NCI-H345 treated with DMSO at 0.1 percent for 48 hours (cell line): Measurements from ENCODE around the gene MID1.

Experiments used
- DNase-seq: peaks from one replicate; lab custom pipeline; 2025; ENCODE audit not compliant: unreplicated experiment; lab: John Stamatoyannopoulos, UW

MID1 gene

DNA sequence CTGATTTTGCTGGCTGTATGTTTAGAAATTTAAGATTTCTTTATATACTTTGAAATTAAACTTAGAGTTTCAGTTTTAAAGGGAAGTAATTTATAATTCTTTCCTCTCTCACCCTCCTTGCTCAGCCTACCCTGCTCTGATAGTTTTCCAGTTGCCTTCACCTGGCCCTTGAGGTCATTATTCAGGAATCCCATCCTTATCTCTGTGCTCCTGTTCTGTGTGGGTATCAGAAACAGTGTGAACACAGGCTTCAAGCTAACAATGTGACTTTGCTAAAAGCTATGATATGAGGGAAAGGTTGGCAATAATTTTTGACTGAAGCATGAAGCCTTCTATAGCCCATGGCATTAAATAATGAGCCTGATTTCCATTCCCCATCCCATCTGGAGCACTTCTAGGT is 128.1 kb downstream of the MID1 start:
- DNase-seq = no peak

DNA sequence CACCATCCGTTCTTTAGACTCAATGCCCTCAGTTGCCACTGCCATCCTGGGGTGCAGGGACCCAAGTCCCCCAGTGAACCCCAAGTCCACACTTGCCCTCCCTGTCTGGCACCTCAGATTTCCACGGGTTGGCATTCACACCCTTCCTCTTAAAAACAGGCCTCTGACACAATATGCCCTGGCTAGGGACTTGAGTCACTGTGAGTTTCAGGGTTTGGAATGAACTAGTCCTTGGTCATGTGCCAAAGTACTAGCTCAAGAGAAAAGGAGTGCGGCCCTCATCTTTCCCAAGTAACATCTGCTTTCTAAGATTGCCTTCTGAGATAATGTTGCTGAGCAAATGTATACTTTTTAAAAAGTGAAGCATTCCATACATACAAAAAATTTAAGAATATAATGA is 134.0 kb downstream of the MID1 start:
- DNase-seq = no peak

DNA sequence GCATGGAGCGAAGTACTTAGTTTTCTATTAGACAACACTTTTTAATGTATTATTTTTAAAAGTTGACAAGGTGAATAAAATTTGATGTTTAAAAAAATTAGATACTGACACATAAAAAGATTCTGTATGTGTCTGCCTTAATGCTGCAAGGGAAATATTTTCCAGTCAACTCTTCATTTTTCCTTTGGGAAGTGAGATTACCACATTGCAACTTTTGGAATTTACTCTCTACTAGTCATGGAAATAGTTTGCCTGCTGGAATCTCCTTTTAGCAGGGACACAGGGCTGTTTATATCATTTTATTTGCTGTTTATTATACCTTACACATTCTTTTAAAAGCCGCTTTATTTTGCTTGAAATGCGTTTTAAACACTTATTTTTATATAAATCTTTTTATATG is 135.1 kb downstream of the MID1 start:
- DNase-seq = no peak

DNA sequence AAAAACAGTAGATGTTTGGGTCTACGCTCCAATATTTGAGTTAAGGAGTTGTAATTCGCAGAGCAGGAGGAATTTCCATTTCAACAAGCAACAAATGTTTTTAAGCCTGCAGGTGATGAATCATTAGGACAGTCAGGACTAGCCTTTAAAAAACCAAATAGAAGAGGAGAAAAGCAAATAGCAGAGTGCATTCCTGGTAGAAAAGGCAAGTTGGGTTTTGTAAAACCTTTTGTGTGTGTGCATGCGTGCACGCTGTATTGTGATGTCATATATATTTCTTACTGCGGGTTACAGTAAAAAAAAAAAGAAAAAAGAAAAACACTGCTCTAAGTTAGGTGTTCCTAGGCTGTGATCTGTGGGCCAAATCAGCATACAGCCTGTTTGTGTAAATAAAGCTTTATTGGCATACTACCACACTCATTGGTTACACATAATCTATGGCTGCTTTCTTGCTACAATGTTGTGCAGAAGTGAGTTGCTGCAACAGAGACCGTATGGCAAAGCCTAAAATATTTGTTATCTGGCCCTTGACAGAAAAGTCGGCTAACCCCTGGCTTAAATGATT is 135.6 kb downstream of the MID1 start:
- DNase-seq = no peak

DNA sequence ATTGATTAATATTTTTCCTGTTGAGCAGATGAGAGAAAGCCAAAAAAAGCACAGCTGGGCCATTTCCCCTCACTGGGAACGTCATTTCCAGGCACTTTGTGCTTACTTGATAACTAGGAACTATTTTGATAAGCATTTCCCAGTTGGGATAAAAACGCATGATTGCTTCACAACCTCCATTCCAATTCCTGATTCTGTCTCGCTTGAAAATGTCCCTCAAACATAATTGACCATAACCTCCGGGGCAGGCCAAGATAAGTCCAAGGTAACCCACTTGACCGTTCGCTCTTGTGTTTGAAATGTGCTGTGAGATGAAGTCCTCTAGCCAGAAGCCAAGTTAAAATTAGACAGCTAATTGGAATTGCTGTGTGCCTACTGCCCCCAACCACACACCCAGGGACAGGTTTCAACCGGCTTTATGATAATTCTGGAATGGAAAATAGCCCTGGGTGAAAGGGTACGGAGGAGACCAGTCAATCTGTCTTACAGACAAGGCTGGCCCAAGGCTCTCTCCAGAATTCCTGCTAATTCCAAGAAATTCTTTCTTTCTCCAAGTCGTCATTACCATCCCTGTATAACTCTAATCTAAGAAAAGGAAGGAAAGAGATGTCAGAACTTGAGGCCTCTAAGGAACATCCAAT is 137.1 kb downstream of the MID1 start:
- DNase-seq = no peak

DNA sequence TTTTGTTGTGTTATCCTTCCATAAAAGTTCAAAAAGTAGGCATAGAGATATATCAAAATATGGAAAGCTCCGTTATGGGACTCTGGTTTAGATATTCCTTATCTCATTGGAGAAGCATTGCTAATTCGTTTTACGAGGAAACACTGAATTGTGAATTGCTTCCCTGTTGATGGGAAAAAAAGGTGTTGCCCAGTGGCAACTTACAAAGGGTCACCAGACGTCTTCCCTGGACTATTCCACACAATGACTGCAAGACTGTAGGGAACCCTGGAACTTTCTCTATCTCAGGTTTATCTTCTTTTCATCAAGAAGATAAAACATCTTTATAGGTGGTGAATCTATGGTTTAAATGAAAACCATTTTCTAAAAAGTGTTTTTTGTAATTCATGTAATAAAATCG is 137.7 kb downstream of the MID1 start:
- no peak for DNase-seq

DNA sequence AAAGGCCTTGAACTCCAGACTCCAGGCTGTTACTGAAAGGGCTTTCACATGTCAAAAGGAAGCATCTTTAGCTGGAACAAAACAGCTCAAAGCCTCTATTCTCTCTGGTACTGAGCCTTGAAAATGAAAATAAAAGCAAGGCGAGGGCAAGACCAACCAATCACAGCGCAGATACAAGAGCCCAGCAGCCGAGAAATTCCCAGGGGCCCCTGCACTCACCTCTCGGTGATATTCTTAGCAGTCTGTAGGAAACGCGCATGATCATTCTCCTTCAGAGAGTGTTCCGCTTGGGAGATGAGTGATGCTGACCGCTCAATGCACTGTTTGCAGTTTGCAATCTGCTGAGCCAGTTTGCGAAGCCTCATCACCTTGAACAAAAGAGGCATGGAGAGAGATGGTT is 138.1 kb downstream of the MID1 start:
- DNase-seq = no peak

DNA sequence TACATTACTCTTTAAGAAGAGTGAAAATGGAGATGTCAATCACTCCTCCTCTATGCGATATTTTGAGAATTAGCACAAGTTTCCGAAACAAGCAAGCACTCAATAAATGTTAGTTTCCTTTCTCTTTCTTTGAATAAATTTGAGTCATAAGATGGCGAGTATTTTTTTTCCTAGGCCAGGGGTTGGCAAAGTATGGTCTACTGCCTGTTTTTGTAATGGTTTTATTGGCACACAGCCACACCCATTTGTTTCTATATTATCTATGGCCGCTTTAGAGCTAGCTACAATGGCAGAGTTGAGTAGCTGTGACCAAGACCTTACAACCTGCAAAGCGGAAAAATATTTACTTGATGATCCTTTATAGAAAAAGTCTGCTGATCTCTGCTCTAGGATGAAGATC is 139.5 kb downstream of the MID1 start:
- DNase-seq = no peak

DNA sequence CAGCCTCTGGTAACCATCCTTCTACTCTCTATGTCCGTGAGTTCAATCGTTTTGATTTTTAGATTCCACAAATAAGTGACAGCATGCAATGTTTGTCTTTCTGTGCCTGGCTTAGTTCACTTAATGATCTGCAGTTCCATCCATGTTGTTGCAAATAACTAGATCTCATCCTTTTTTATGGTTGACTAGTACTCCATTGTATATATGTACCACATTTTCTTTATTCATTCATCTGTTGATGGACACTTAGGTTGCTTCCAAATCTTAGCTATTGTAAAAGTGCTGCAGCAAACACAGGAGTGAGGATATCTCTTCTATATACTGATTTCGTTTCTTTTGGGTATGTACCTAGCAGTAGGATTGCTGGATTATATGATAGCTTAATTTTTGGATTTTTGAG is 140.9 kb downstream of the MID1 start:
- no peak for DNase-seq

DNA sequence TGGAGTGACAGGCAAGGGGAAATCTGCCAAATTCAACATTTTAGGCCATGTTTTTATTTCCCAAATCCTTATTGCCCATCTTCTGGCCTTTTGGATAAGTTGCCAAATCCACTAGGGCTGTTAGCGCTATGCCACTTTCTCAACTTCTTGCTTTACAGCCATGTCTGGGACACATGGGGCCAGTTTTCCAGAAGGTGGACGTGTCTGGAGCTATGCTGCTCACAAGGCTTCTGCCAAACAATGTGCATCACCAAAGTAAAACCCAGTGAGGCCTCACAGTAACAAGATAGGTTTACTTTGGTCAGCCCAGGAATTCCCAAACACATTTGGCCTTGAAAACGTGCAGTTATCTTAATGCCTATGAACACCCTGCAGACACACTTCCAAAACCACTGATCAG is 142.9 kb downstream of the MID1 start:
- DNase-seq = no peak

DNA sequence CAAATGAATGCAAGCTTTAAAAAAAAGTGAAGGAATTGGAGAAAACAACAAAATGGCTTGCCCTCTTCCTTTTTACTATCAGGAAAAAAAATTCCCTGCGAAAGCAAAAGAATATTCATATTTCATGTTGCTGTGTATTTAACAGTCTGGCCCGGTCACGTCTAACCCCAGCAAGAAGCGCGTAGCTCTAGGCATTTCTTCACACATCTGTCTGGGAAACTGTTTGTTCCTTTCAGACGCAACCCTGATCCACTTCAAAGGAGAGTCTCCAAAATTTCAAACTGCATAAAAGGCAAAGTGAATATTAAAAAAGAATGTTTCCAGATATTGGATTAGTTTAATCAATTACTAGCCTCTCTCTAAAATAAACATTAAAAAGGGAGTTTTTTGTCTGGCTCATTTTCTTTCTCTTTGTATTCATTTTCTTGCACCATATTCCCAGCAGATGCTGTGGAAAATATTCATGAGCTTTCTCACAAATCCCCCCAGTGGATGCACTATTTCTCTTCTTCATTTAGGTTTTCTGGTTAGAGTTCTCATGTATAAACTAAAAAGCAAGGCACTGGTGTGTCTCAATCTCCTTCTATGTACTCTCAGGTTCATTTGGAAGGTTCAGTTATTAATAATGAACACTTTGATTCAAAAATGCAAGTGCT is 145.3 kb downstream of the MID1 start:
- DNase-seq = no peak

DNA sequence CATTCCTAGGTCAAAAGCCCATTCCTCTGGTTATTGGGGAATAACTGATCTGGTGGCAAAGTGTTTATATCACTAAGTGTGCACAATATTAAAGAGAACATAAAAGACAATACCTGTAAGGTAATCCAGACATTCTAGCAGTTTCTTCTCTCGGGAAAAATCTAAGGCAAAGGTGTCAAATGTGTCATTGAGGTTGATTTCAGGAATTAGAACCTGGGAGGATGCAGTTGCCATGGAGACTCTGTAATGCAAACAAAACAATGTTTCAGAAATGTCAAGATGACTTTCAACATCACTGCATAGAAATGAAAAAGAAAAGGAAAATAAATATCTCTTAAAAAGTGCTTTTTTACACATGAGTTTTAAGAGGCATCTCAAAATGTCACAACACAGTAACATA is 145.9 kb downstream of the MID1 start:
- DNase-seq = no peak

DNA sequence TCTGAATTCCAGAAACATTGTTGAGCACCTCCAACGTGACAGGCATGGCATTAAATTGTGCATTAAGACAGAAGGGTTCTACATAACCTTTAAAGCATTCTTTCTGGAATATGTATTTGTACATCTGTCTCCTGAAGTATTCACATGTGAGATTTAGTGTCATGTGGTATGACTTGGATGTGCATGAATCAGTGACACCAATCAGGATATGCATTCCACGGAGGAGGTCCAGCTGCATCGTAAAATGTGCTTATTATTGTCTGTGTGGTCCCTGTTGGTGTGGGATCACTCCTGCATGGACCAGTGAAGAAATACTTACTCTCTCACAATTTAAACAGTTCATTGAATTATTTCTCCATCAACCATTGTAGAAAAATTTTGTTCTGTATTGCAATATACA is 149.0 kb downstream of the MID1 start:
- no peak for DNase-seq

DNA sequence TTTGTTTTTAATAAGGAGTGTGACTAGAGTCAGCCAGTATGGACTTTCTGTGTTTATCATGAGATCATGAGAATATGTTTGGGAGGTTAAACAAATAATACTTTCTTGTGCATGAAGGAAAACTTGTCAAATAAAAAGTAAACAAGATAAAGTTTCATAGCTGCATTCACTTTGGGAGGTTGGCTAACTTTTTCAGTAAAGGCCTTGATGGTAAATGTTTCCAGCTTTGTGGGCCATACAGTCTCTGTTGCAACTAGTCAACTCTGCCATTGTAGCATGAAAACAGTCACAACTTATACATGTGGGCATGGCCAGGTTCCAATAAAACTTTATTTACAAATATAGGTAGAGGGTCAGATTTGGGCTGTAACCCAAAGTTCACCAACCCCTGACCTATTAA is 150.4 kb downstream of the MID1 start:
- no peak for DNase-seq

DNA sequence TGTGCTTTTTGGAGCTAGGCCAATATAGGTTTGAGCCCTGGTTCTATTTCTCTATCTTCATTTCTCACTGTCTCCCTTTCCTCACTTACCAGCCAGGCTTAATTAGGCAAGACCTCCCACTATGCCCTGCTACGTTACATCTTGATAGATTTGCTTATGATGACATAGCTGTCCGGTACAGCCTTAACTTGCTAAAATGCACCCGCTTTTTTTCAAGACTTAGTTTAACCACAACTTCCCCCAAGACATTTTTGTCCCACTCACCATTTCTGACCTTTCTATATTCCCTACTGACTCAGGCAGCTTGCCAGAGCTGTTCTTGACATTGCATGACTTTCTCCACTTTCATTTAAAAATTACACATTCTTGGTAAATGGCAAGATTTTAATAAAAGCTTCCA is 152.6 kb downstream of the MID1 start:
- DNase-seq = no peak

DNA sequence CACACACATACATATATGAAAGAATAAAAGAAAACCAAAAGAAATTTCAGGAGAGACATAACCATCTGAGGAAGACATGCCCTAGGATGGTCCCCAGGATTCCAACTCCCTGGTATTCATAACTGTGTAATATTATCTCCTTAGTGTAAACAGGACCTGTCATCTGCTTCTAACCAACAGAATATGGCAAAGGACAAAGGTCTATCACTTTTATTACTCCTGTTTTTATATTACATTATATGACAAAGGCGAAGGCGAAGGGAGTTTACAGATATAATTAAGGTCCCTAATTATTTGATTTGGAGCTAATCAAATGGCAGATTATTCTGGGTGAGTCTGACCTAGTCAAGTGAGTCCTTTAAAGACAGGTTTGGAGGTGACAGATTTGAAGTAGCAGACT is 155.1 kb downstream of the MID1 start:
- no peak for DNase-seq

DNA sequence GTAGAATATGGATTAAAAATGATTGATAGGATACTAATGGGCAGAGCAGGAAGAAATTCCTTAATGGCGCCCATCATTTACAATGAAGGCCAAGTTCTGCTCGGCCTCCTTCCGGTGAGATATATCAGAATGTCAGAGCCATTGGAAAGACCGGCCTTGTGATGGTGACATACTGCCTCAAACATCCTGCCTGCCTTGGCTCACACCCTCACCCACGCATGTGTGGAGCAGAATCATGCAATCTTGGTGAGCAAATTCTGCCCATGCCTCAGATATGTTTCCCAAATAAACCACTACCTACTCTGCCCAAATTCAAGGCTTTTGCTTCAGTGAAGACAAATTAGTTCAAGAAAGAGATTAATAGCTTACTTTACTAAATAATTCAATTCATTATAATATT is 163.3 kb downstream of the MID1 start:
- DNase-seq = no peak

DNA sequence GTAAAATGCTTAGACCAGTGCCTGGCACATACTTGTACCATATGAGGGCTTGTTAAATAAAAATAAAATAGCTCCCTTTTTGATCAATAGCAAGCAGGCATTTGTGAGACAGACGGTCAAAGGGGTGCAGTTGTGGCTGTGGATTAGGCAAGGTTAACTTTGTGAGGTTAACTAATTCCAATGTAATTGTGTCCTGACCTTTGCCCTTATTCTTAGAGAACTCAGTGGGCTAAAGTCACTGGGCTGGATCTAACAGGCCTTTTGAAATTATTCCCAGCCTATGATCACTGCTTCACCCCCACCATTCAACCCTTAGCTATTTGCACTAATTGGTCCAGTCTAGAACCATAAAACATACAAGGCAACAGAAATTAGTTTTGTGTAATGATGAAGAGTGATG is 166.4 kb downstream of the MID1 start:
- no peak for DNase-seq

DNA sequence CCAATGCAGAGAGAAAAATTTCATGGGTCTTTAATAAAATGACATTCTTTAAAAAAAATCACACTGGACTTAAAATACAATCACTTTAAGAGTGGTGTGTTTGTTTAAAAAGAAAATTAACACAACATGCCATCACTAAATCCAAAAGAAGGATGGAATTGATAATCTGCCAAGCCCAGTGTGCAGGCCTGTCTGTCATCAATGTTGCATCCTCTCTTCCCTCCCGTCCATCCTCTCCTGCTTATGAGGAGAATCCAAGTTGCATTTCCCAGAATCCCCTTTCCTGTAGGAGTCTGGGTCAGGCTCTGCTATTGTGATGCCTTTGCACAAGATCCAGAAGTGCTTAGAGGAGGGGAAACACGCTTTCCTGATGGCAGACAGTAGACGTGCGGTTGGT is 169.4 kb downstream of the MID1 start:
- no peak for DNase-seq

DNA sequence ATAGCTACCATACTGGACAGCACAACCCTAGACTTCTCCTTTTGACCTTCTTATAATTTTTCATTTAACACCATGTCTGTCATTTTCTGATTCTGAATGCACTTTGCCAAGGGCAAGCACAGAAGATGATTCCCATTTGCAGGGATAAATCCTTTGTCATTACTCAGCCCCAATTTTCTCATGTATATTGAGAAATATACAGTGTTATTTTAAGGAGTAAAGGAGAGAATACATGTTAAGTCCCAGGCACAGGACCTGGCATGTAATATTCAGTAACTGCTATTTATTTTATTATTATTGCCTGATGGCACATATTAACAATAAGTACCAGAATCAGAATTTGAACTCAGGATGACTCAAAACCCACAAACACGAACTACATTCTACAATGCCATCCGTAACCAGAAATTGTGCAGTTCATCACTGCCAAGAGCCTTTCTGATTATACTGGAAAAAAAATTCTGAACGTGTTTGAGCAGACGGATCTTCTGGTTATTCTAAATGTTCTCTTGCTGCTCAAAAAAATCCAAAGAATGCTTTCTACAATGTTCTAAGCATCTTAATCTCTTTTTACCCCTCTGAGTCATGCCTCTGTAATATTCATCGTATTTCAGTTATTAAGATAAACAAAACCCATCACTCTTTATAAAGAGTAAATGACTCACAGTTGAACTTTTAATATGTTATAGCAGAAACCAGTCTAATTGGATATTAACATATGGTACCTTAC is 170.0 kb downstream of the MID1 start:
- DNase-seq = no peak

DNA sequence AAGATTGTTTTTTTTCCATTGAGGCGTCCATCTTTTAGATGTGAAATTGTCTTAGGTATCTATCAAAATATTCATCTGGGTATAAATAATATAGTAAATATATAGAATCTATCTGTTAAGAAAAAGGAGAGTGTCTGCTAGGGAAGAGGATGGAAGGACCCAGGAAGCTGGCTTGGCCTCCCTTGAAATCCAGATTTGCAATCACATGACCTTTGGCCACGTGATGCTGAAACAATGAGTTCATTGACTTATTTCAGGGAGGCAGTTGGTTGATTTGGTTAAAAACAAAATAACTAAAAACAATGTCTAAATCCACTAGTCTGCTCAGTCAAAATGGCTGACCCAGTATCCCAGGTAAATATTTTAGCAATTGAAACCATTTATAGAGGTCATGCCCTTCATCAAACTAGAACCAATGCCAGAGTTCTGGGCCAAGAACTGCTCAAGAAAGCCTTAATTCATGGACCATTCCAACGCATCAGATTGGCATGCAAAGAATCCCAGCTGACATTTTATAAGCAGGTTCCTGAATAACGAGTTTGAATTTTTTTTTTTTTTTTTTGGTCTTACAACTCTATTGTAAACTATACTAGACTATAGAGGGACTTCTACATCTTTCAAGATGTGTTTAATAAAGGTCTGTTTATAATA is 172.7 kb downstream of the MID1 start:
- DNase-seq = no peak

DNA sequence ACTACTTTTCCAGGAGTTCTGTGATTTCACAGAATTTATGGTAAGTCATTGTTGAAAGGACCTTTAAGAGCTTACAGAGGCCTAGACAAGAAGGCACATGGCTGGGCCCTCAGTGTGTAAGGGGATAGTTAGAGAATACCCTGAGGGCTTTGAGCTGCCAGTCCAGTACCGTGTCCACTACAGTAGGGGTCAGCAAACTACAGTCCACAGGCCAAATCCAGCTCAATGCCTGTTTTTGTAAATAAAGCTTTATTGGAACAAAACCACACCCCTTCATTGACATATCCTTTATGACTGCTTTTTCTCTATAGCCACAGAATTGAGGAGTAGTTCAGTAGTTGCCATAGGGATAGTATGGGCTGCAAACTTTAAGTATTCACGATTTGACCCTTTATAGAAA is 176.2 kb downstream of the MID1 start:
- DNase-seq = no peak
